DMS 273 (cell line): ENCODE measurements around the gene USP28.

ENCODE experiments used
- DNase-seq: peaks from one replicate; lab custom pipeline; 2025; ENCODE audit not compliant: unreplicated experiment; lab: John Stamatoyannopoulos, UW

USP28 gene

GRCh38 chr11:113876798-113877669, 1.7 kb upstream of the USP28 start:
- DNase-seq: no peak

- DNase-seq: no peak
Observed at GRCh38 chr11:113876074-113876797, 864 bp upstream of the USP28 start.

GRCh38 chr11:113874581-113875233, 665 bp downstream of the USP28 start:
- peak; percentile 56 for DNase-seq

DNA sequence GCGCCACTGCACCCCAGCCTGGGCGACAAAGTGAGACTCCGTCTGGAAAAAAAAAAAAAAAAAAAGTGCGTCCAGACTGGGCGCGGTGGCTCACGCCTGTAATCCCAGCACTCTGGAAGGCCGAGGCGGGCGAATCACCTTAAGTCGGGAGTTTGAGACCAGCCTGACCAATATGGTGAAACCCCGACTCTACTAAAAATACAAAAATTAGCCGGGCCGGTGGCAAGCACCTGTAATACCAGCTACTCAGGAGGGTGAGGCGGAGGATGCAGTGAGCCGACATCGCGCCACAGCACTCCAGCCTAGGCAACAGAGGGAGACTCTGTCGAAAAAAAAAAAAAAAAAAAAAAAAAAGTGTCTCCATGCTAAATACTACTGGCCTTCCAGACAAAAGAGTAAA, 1.3 kb downstream of the USP28 start:
- DNase-seq: no peak

DNA sequence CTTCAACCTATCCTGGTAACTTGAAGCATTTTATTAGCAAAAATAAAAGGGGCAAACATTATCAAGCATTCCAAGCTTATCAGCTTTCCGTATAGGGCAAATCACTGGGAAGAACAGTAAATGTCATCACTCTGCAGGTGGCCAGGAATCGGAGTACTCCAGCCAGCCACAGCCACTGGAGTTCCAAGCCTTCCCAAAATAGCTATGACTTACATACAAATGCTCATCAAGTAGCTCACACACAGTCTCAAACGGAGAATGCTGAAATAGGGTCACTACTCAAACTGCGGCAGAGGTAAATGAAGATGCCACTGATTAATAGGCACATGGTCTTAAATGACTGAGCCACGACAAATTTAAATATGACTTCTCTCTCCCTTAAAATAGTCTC, 2.1 kb downstream of the USP28 start:
- no peak for DNase-seq

GRCh38 chr11:113871336-113871735, 4.0 kb downstream of the USP28 start:
- DNase-seq: no peak

DNA sequence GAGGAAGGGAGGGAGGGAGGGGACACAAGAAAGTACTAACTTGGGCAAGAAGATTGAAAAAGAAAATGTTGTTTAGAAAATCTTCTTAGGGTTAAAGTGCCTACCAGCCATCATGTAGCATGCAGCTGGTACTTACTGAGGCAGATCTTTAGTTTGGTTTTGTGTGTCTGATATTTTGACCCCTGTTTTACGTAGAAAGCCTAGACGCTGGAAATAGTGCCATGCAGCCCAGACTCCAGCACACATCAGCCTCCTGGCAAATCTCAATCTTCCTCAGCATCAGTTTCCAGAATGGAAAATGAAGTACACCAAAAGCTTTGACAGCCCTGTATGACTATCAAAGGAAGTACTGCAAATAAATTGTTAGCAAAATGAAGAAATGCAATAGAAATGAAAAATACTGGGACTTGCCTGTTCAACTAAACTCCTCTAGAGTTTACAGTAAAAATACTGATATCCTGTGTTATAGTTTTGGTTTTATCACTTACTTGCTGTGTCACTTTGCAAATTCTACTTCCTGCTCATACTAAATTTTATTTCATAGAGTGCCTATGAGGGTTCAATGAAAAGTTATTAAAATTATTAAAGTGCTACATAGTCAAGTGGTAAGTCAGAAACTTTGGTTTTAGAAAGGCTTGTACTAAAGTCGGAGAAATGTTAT, 7.4 kb downstream of the USP28 start:
- DNase-seq: no peak

DNA sequence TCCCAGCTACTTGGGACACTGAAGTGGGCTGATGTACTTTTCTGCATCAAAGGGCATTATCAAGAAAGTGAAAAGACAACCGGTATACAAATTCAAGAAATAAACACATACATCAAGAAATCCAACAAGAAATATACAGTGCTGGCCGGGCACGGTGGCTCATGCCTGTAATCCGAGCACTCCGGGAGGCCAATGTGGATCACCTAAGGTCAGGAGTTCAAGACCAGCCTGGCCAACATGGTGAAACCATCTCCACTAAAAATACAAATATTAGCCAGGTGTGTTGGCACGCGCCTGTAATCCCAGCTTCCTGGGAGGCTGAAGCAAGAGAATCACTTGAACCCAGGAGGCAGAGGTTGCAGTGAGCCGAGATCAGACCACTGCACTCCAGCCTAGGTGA, 9.5 kb downstream of the USP28 start:
- no peak for DNase-seq

DNA sequence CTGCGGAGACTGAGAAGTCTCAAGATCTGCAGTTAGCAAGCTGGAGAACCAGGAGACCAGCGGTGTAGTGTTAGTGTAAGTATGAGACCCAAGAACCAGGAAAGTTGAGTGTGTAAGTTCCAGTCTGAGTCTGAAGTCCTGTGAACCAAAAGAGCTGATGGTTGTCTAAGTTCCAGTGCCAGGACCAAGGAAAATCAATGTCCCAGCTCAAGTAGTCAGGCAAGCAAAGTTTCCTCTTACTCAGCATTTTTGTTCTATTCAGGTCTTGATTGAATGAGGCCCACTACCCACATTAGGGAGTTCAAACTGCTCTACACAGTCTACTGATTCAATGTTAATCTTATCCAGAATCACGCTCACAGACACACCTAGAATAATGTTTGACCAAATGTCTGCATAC, 11.0 kb downstream of the USP28 start:
- DNase-seq: no peak

- DNase-seq: no peak
Observed at GRCh38 chr11:113862435-113862834, 12.9 kb downstream of the USP28 start.

- DNase-seq: no peak
Observed at GRCh38 chr11:113859665-113860064, 15.7 kb downstream of the USP28 start.

DNA sequence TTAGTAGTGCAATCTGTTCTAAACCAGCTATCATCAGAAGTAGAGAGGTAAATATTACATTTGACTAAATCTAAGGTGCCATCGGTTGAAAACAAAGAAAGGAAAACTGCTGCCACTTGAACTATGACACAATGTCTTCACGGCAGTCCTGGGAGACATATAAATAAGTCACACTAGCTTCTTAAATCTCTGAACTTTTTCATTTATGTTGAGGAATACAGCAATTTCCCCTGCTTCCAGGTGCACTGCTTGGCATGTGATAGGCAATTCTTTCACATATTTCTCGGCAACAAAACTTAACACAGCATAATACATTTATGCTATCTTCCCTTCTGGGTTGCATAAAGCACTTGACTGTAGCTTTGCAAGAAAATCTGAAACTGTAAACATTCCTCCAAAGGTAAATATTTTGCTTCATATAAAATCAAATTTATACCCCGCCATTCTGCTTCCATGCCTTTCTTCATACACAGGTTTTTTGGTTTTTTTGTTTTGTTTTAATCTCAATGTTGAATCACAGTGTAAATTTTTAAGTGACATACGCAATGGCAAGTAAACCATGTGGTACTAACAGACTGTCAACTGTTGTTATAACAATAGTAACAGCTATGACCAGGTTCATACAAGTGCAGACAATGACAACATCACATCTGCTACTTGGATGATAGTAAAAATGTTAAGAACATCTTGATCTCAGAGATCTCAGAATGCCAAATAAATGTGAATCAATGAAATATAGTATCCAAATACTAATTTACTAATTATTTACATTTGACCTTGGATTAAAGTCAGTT, 18.2 kb downstream of the USP28 start:
- no peak for DNase-seq

DNA sequence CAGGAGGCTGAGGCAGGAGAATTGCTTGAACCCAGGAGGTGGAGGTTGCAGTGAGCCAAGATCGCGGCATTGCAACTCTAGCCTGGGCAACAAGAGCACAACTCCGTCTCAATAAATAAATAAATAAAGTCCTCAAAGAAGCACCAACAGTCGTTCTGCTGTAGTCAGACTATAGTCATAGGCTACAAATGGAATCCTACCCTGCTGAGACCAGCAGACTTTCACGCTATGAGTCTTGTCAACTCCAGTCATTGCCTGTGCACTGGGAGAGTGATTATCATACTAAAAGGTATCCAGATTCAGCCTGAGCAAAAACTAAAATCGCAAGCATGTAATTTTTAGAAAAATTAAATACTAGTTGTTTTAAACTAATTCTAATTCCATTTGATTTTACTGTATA, 19.6 kb downstream of the USP28 start:
- DNase-seq: no peak

GRCh38 chr11:113850188-113850587, 25.2 kb downstream of the USP28 start:
- DNase-seq: no peak

- no peak for DNase-seq
Observed at GRCh38 chr11:113849713-113850112, 25.7 kb downstream of the USP28 start.

DNA sequence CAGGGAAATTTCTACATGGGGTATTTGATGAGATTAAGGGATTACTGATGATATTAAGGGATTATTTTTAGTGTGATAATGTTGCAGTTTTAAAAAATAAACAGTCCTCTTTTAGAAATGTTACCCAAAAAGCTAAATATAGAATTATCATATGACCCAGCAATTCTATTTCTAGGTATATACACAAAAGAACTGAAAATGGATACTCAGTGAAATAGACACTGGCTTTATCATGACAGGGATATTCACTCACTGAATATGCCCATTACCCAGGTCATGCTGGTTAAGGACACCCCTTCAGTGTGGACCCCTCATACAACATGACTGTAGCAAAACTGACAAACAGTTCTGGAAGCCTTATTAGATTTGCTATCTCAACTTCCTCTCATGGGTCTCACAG, 27.8 kb downstream of the USP28 start:
- no peak for DNase-seq

DNA sequence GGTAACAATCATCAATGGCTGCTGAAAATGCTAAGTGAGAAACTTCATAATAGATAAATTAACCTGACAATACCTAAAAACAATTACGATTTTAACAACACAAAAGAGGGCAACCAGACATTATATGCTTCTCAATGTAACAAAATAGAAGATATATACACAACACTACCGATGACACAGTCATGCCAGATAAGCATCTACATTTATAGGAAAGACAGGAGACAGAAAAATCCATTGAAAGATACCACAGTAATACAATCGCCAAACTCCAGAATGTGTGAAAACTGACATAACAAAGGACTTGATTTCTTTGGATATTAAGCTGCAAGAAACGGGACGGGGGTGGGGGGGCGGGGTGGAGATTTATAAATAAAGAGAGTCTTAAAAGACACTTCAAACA, 28.3 kb downstream of the USP28 start:
- DNase-seq: no peak

DNA sequence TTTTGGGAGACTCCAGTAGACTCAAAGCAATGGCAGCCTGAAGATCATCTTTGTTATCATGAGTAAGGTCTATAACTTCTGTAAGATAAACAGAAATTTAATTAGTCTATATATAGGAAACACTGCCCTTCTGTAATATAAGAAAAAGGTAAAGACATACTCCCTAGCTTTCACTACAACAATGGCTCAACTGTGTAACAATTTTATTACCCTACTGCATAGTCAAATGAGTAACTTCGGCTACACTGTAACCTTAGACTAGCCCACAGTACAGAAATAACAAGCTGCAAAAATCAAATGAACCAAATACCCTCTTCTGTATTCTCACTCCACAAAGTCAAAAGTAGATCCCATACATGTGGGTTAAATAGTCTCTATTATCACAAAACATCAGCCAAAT, 33.7 kb downstream of the USP28 start:
- DNase-seq: no peak

- no peak for DNase-seq
Observed at GRCh38 chr11:113840932-113841664, 34.3 kb downstream of the USP28 start.

GRCh38 chr11:113839842-113840241, 35.5 kb downstream of the USP28 start:
- no peak for DNase-seq
